ENCODE results near the gene ADRM1.

Gene ADRM1

DNA sequence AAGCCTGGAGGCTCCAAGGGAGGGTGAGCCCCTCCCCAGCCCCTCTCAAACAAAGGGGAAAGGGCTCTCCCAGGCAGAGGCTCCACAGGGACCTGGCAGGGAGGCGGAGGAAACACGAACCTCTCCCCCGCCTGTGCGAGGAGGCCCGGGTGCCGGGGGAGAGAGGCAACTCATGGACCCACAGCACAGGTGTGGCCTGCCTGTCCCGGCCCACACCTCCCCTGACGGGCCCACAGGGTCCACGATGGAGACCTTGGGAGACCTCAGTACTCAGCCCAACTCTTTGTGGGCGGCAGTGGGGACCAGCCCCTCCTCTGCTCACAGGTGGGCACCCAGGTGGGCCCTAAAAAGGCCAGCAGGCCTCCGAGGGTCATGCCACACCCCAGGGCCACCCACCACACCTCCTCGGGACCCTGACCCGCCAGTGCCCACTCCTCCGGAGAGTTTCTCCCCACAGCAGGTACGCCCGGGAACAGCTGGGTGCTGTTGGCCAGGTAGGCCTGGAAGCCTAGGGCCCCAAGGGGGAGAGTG lies 52.1 kb downstream of the ADRM1 start:
- DNase-seq (ENCODE audit: low read depth in 3 of 3): no peak

DNA sequence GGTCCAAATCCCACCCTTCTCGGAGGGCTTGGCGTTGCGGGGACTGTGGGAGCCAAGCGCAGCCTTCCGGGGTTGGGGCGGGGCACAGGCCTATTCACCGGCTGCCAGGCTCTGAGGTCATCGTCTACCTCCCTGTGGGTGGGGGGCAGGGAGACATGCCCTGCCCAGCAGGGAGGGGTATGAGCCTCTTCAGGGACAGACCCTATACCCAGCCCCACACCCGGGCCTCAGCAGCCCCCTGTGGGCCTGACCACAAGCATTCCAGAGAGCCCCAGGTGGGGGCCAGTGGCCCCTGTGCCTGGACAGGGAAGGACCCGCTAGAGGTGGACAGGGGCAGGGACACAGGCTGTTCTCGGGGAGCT lies 52.7 kb downstream of the ADRM1 start:
- DNase-seq (ENCODE audit: low read depth in 3 of 3): no peak

DNA sequence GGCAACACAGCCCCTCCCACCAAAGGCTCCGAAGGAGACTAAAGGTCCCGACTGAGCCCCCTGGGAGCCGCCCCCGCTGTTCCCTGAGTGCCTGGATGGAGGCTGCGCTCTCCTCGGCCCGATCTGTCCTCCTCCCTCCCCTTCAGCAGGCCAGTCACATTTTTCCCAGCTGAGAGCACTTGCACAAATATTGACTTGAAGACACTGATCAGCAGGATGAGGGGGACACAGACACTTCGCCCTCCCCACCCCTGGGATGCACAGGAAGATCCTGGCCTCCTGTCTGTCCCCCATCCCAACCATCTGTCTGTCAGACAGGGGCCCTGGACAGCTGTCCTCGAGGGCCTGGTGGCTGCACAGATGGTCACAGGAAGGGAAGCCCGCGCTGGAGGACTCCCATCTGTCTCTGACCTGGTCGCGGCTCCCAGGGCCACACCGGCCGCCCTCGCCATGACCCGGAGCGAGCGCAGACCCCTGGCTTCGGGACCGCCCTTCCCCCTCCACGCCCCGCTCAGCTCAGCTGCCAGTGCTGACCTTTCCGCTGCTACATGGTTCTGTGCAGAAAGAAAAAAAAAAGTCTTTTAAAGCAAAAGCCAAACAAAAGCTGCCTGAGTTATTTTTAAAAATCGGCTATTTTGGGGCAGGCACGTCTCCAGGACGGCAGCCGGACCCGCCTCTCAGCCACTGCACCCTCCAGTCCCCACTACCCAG lies 53.2 kb downstream of the ADRM1 start:
- no peak for DNase-seq (ENCODE audit: low read depth in 3 of 3)

DNA sequence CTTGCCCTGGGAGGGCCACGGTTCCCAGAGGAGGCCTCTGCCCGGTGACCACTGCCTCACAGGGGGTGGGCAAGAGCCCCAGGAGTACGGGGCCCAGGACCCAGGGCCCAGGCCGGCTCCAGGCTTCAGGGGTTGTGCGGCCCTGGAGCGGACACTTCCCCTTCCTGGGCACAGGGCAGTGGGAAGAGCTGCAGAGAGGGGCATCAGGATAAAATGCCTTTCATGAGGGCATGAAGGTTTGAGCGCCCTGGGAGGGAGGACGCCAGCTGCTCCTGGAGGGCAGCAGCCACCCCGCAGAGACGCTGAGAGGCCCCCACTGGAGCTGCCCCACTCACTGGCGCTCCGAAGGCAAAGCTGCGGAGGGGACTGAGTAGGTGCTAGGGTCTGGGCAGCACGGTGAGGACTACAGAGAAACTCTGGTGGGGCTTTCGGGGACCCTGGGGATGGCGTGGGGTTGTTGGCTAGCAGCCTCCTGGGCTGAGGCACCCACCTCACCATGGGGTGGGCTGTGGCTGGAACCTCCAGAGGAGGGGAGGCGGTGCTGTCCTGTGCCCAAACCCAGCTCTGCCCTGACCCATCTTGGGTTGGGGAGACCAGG lies 53.9 kb downstream of the ADRM1 start:
- DNase-seq (ENCODE audit: low read depth in 3 of 3): no peak

DNA sequence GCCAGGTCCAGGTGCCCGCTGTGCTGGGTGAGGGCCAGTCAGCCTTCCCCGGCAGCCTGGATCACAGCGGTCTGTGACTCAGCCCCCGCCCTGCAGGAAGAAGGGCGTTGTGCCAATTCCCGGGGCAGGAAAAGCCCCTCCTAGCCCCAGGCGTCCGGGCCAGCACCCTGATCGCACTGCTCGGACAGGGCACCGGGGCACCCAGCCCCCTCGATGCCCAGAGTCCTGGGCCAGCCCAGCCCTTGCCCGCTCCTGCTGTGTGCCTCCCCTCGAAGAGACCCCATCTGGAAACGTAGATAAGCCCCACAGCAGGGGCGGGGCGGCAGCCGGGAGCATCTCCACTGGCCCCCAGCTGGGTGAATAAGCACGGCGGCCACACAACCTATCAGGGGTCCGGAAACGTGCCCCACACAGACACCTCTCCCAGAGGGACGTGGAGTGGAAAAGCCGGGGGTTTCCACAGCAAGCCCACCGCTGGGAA lies 54.4 kb downstream of the ADRM1 start:
- DNase-seq (ENCODE audit: low read depth in 3 of 3): no peak

DNA sequence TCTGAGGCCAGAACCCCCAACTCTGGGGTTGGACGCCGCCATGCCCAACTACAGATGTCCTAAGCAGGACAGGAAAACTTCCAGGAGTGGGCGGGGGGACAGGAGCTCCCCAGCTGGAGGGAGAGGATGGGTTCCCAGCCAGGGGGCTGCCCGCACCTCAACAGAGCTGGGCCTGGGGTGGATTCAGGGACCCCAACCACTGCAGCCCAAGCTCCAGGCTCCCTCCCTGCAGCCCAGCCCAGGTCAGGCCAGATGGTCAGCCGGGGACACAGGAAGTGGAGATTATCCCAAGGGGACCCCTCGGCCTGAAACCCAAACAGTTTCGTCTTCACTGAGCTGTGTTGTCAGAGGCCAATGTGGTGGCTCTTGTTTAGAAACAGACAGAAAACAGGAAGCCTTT lies 54.9 kb downstream of the ADRM1 start:
- no peak for DNase-seq (ENCODE audit: low read depth in 3 of 3)
